Duodenal mucosa (tissue), 2 donors: ENCODE measurements around the gene RBBP6.
"Not testable (repeated sequence)": the region's sequence is repeated elsewhere in the genome, so short reads cannot be mapped to it uniquely, and the experiment has no call there.

ENCODE experiments used
- H3K27ac ChIP-seq: one replicate; pipeline ENCODE4 v1.7.0; 2013; ENCODE audit warnings: low read depth, low read length
- H3K27me3 ChIP-seq, 2 donors: one replicate each; pipeline ENCODE4 v1.7.0; 2013; ENCODE audit warnings: low read length in 2 of 2, control low read depth in 1 of 2; ENCODE audit not compliant: insufficient read depth in 2 of 2, control insufficient read depth in 1 of 2
- H3K36me3 ChIP-seq, 2 donors: one replicate each; pipeline ENCODE4 v1.7.0; 2013; ENCODE audit warnings: low read length in 2 of 2, control low read depth in 1 of 2; ENCODE audit not compliant: insufficient read depth in 2 of 2, control insufficient read depth in 1 of 2
- H3K4me1 ChIP-seq, 2 donors: one replicate each; pipeline ENCODE4 v1.7.0; 2013; ENCODE audit warnings: low read length in 2 of 2, control low read depth in 1 of 2; ENCODE audit not compliant: insufficient read depth in 2 of 2, control insufficient read depth in 1 of 2
- H3K4me3 ChIP-seq, 2 donors: one replicate each; pipeline ENCODE4 v1.7.0; 2013; ENCODE audit warnings: low read length in 2 of 2, low read depth in 1 of 2
- H3K9ac ChIP-seq, 2 donors: one replicate each; pipeline ENCODE4 v1.7.0; 2013; ENCODE audit warnings: low read length in 2 of 2, low read depth in 1 of 2
- H3K9me3 ChIP-seq, 2 donors: one replicate each; pipeline ENCODE4 v1.7.0; 2013; ENCODE audit warnings: low read length in 2 of 2, control low read depth in 1 of 2; ENCODE audit not compliant: control insufficient read depth in 1 of 2

RBBP6 gene

GRCh38 chr16:24583494-24583893, 44.1 kb downstream of the RBBP6 start:
- no peak overlapping the region for H3K9ac ChIP-seq
- H3K27ac ChIP-seq: no peak overlapping the region
- H3K4me1 ChIP-seq: no peaks in the 10 kb centered on the region
- no peak overlapping the region for H3K4me3 ChIP-seq
- no peaks in the 10 kb centered on the region for H3K9me3 ChIP-seq
- H3K36me3 ChIP-seq: no peaks in the 10 kb centered on the region
- H3K27me3 ChIP-seq: no peaks in the 10 kb centered on the region

- Histone ChIP-seq H3K27me3 (no peaks in the 10 kb centered on the region), H3K9me3 (no peaks in the 10 kb centered on the region), H3K4me1 (no peaks in the 10 kb centered on the region), H3K27ac (no peak overlapping the region), H3K9ac (no peak overlapping the region), H3K36me3 (no peaks in the 10 kb centered on the region), H3K4me3 (no peak overlapping the region)
Measured at GRCh38 chr16:24589997-24590396, 50.6 kb downstream of the RBBP6 start.

- no peak overlapping the region for H3K9ac ChIP-seq
- H3K27me3 ChIP-seq: no peaks in the 10 kb centered on the region
- no peaks in the 10 kb centered on the region for H3K4me1 ChIP-seq
- H3K36me3 ChIP-seq: no peaks in the 10 kb centered on the region
- no peaks in the 10 kb centered on the region for H3K9me3 ChIP-seq
- no peak overlapping the region for H3K4me3 ChIP-seq
- H3K27ac ChIP-seq: no peak overlapping the region
Measured at GRCh38 chr16:24598777-24599437, 59.5 kb downstream of the RBBP6 start.

- Histone ChIP-seq H3K9me3 (no peaks in the 10 kb centered on the region), H3K4me3 (no peak overlapping the region), H3K4me1 (peaks cover 0 to 7% of the 10 kb centered on the region in 2 donors), H3K27me3 (peaks cover 9 to 19% of the 10 kb centered on the region in 2 donors), H3K9ac (no peak overlapping the region), H3K27ac (no peak overlapping the region), H3K36me3 (no peaks in the 10 kb centered on the region)
Measured at GRCh38 chr16:24609417-24609739, 70.0 kb downstream of the RBBP6 start.

- Histone ChIP-seq H3K9me3 (no peaks in the 10 kb centered on the region), H3K36me3 (no peaks in the 10 kb centered on the region), H3K4me1 (peaks cover 0 to 7% of the 10 kb centered on the region in 2 donors), H3K9ac (no peak overlapping the region), H3K4me3 (no peak overlapping the region), H3K27me3 (peaks cover 9 to 19% of the 10 kb centered on the region in 2 donors), H3K27ac (no peak overlapping the region)
Measured at GRCh38 chr16:24609740-24610415, 70.5 kb downstream of the RBBP6 start.

- Histone ChIP-seq H3K36me3 (no peaks in the 10 kb centered on the region), H3K9me3 (no peaks in the 10 kb centered on the region), H3K4me1 (peaks cover 0 to 7% of the 10 kb centered on the region in 2 donors), H3K4me3 (no peak overlapping the region), H3K27ac (no peak overlapping the region), H3K9ac (no peak overlapping the region), H3K27me3 (peaks cover 9 to 19% of the 10 kb centered on the region in 2 donors)
Measured at GRCh38 chr16:24610416-24610755, 71.0 kb downstream of the RBBP6 start.

- Histone ChIP-seq H3K36me3 (no peaks in the 10 kb centered on the region), H3K4me1 (peaks cover 0 to 7% of the 10 kb centered on the region in 2 donors), H3K27me3 (peaks cover 9 to 19% of the 10 kb centered on the region in 2 donors), H3K27ac (no peak overlapping the region), H3K4me3 (no peak overlapping the region), H3K9me3 (no peaks in the 10 kb centered on the region), H3K9ac (no peak overlapping the region)
Measured at GRCh38 chr16:24611310-24611709, 71.9 kb downstream of the RBBP6 start.

GRCh38 chr16:24612656-24613055, 73.3 kb downstream of the RBBP6 start:
- Histone ChIP-seq H3K36me3 (no peaks in the 10 kb centered on the region), H3K4me3 (no peak overlapping the region), H3K27ac (no peak overlapping the region), H3K9ac (no peak overlapping the region), H3K4me1 (peaks cover 0 to 7% of the 10 kb centered on the region in 2 donors), H3K9me3 (no peaks in the 10 kb centered on the region), H3K27me3 (peaks cover 9 to 19% of the 10 kb centered on the region in 2 donors)

- peaks cover 9 to 19% of the 10 kb centered on the region in 2 donors for H3K27me3 ChIP-seq
- H3K4me3 ChIP-seq: not testable (repeated sequence)
Measured at GRCh38 chr16:24613267-24613666, 73.9 kb downstream of the RBBP6 start.

GRCh38 chr16:24617502-24617901, 78.1 kb downstream of the RBBP6 start:
- Histone ChIP-seq H3K9me3 (no peaks in the 10 kb centered on the region), H3K27me3 (no peaks in the 10 kb centered on the region), H3K4me3 (no peak overlapping the region), H3K27ac (no peak overlapping the region), H3K4me1 (no peaks in the 10 kb centered on the region), H3K36me3 (no peaks in the 10 kb centered on the region), H3K9ac (no peak overlapping the region)

More at GRCh38 chr16:24613267-24613666, 73.9 kb downstream of the RBBP6 start:
- not testable (repeated sequence) for H3K9me3 ChIP-seq, H3K4me1 ChIP-seq, H3K36me3 ChIP-seq, H3K27ac ChIP-seq, H3K9ac ChIP-seq
